Activated CD8-positive, alpha-beta T cell treated with anti-CD3 and anti-CD28 coated beads, Interleukin-2, amount 10 ng/mL, durations not matched to agents 7 days and 5 days (primary cell): ENCODE results near the gene IL17A. TPM values are rescaled to one million over a fixed set of nuclear protein-coding genes. Genes with fewer than 3 reads are reported as not detected.
A peak's percentile ranks its signal among the peaks of the same experiment; 100 is the strongest.

ENCODE experiments used
- ATAC-seq: fragments of 150-1000 bp; cut with Tn5 transposase; one replicate; pipeline ENCODE4 v1.10.0; 2021; ENCODE audit warnings: moderate library complexity
- CTCF ChIA-PET: fragments of 350-600 bp; sonication (Branson Sonifier 250); formaldehyde crosslinking; loops from one replicate; lab custom pipeline; 2021; ENCODE audit warnings: antibody characterized with exemption; lab: Charles Lee
- POLR2A ChIA-PET: fragments of 350-600 bp; sonication (Branson Sonifier 250); formaldehyde crosslinking; loops from one replicate; lab custom pipeline; 2021; ENCODE audit warnings: antibody characterized with exemption; lab: Charles Lee
- DNase-seq: peaks from one replicate; pipeline ENCODE4 v3.0.0-alpha.2; 2020
- H3K27ac Mint-ChIP-seq: one replicate; pipeline ENCODE4 v1.8.0; 2021; ENCODE audit warnings: mild to moderate bottlenecking, mixed read lengths
- H3K27me3 Mint-ChIP-seq: one replicate; pipeline ENCODE4 v1.8.0; 2021; ENCODE audit warnings: low read depth, mixed read lengths
- H3K36me3 Mint-ChIP-seq: one replicate; pipeline ENCODE4 v1.8.0; 2021; ENCODE audit warnings: low read depth, mixed read lengths
- H3K4me1 Mint-ChIP-seq: one replicate; pipeline ENCODE4 v1.8.0; 2021; ENCODE audit warnings: low read depth, mixed read lengths
- H3K4me3 Mint-ChIP-seq: one replicate; pipeline ENCODE4 v1.8.0; 2021; ENCODE audit warnings: mild to moderate bottlenecking, mixed read lengths
- H3K9me3 Mint-ChIP-seq: one replicate; pipeline ENCODE4 v1.8.0; 2022; ENCODE audit warnings: mixed read lengths; ENCODE audit not compliant: insufficient read depth
- microRNA-seq: library from miRNA; unstranded; fragments of <30 nt; microRNA quantifications from one replicate; pipeline ENCODE4 v1.2.0, GENCODE V29; 2022
- total RNA-seq, 2 experiments: library from RNA; stranded (reverse); gene quantifications; one replicate each; pipeline ENCODE4 v1.2.3, GENCODE V29; 2021

IL17A gene
- total RNA-seq, 2 experiments from 2014 or later, result not detected

DNA sequence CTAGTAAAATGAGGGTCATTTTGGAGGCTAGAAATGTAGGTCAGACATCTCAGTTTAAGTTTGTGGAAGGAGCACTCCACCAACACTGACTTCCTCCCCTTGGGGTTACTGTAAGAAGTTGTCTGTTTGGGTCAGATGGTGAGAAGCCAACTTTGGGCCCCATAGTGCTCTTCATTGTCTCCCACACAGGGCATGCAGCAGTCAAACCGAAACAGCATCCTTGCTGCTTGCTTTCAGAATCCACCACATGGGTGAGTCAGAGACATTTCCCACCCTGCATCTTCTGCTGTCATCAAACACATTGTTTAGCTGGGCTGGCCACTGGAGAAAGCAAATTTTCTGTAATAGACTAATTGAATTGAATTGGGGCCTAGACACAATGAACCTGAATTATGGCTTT is 41.3 kb downstream of the IL17A start:
- H3K36me3 Mint-ChIP-seq, result no peaks in the 10 kb centered on the region
- peak; percentile 95 for ATAC-seq
- no peaks in the 10 kb centered on the region for H3K9me3 Mint-ChIP-seq
- no peak overlapping the region for H3K27ac Mint-ChIP-seq
- peak; percentile 77 for DNase-seq
- H3K4me1 Mint-ChIP-seq, result peaks cover 27% of the 10 kb centered on the region
- ChIA-PET CTCF (interaction anchor here (1.0 to 1.4 kb wide), 2 partner anchors 14 to 36 kb away, joined by 3 read pairs; no protein-coding TSS in a partner anchor), POLR2A (no interaction called here)
- H3K4me3 Mint-ChIP-seq, result no peak overlapping the region
- peaks cover 57% of the 10 kb centered on the region for H3K27me3 Mint-ChIP-seq

DNA sequence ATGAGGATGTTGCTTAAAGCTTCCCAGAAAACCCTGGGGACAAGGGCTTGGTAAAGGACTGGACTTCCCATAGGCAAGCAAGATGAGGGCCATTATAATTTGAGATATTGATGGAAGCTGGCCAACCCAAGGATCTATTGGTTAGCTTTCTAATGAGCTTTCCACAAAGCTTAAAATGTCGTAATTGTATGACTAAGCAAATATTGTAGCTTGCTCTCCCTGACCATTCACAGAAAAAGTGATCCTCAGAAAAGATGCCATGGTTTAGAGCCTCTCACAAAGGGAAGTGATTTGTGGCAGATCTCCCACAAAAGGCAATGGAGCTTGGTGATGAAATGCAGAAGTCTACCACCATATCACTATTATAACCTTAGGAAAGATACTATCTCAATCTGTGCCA is 44.5 kb downstream of the IL17A start:
- Mint-ChIP-seq H3K4me1 (peaks cover 27% of the 10 kb centered on the region), H3K27ac (no peak overlapping the region), H3K36me3 (no peaks in the 10 kb centered on the region), H3K9me3 (no peaks in the 10 kb centered on the region), H3K4me3 (no peak overlapping the region), H3K27me3 (peaks cover 55% of the 10 kb centered on the region)
- DNase-seq (no peak), ATAC-seq (no peak)
- CTCF ChIA-PET, result interaction anchor here (0.8 to 1.5 kb wide), 3 partner anchors 20 to 167 kb away, joined by 3 to 4 read pairs (median 4); no protein-coding TSS in a partner anchor
- POLR2A ChIA-PET, result no interaction called here

DNA sequence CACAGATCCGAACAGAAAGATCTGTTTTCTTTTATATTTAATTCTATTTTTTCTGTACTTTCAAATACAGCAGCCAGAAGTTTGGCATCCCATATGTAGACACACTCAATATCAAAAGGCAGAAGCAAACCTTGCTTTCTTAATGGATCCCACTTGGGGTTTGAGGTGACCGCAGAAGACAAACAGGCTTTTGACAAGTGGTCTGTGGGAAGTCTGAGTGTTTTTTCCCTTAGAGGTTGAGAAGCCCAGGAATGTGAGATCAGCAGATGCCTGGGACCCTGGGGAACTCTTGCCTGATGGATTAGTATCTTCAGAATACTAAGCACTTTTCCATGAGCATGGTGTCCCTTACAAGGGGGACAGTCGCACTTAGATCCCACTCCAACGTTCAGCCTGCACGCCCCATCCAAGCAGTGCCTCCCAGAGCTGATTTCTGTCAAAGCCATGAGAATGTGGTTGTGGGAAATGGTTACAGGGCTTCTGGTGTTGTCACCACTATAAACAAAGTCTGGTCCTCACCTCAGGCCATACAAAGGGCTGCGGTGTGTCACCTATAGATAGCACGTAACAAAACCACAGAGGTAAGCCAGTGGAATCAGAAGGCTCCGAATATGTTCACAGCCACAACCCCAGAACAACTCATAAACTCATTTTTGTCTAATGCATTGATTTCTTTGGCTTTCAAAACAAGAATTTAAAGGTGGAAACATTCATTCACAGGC is 45.4 kb downstream of the IL17A start:
- peak; percentile 55 for ATAC-seq
- H3K4me1 Mint-ChIP-seq, result peaks cover 27% of the 10 kb centered on the region
- peaks cover 59% of the 10 kb centered on the region for H3K27me3 Mint-ChIP-seq
- no peak overlapping the region for H3K27ac Mint-ChIP-seq
- DNase-seq, result peak; percentile 70
- ChIA-PET CTCF (interaction anchor here (1.2 kb wide), 1 partner anchor 19 kb away, joined by 4 read pairs; no protein-coding TSS in a partner anchor), POLR2A (no interaction called here)
- no peaks in the 10 kb centered on the region for H3K9me3 Mint-ChIP-seq
- no peak overlapping the region for H3K4me3 Mint-ChIP-seq
- no peaks in the 10 kb centered on the region for H3K36me3 Mint-ChIP-seq

DNA sequence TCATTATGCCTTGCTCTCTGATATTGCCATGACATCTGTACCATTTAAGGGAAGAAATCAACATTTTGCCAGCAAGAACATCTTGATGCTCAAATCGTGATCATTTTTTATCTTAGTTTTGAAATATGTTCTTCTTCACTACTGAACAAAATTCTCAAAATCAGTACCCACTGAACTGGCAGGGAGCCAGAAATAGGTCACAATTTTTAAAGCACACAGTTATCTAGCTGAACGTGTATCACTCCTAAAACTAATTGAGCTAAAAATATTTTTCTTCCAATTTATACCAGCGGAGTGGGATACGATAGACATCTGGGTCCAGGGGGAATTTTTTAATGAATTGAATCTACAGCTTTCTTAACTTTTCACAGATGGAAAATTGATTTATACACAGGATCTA is 46.8 kb downstream of the IL17A start:
- Mint-ChIP-seq H3K36me3 (no peaks in the 10 kb centered on the region), H3K4me3 (no peak overlapping the region), H3K9me3 (no peaks in the 10 kb centered on the region), H3K27ac (no peak overlapping the region), H3K27me3 (peaks cover 70% of the 10 kb centered on the region), H3K4me1 (peaks cover 15% of the 10 kb centered on the region)
- ChIA-PET CTCF (interaction anchor here (0.9 to 2.2 kb wide), 4 partner anchors 9 to 70 kb away, joined by 3 to 12 read pairs (median 6); no protein-coding TSS in a partner anchor), POLR2A (interaction anchor here (0.6 kb wide), 1 partner anchor 299 kb away, joined by 3 read pairs; no protein-coding TSS in a partner anchor)
- DNase-seq (no peak), ATAC-seq (no peak)

DNA sequence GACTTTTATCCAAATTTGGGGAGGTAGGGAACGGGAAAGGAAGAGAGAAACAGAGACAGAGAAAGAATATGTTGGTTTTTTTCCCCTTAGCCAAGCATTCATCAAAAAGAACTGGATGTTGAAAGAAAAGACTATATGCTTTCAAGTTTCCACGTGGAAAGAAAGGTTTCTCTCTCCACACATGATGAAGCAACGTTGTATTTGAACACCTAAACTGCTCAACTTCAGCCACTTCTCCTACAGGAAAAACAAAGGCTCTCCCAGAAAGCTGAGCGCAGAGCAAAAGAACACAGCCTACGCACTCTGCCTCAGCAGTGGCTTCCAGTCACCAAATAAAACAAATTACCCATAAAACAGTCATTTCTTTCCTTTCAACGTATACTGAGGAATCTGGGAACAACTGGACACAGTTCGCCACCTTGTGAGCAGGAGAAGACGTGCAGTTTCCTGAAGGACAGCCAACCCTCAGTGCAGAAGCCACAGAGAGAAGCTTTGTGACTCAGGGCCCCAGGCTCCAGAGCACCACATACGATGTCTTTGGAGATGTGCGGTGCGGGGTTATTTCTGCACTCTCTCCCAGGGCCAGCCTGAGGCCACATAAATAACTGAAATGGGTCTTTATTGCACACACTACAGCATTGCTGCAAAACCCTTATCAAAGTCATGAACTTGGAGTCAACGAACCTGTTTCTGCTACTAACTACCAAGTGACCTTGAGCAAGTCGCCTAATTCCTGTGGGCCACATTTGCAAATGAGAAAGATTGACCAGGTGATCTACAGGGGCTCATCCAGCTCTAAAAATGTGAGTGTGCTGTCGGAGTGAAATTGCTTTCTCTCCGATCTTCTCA is 48.0 kb downstream of the IL17A start:
- Mint-ChIP-seq H3K4me1 (peaks cover 12% of the 10 kb centered on the region), H3K36me3 (no peaks in the 10 kb centered on the region), H3K27ac (no peak overlapping the region), H3K9me3 (no peaks in the 10 kb centered on the region), H3K27me3 (peaks cover 68% of the 10 kb centered on the region), H3K4me3 (no peak overlapping the region)
- ATAC-seq (no peak), DNase-seq (peak; percentile 27)
- CTCF ChIA-PET, result interaction anchor here (0.8 to 2.2 kb wide), 6 partner anchors 8 to 170 kb away, joined by 3 to 12 read pairs (median 4); no protein-coding TSS in a partner anchor
- POLR2A ChIA-PET, result no interaction called here

Small RNAs within 50 kb of the gene (microRNA-seq; reads per million reads assigned to microRNA genes)
- gene MIR133B, result not detected
- not detected for gene MIR206

Other genes with a start within 250 kb of the IL17A start
- gene PKHD1, start 98.8 kb upstream of the IL17A start, total RNA-seq, result not detected
- gene IL17F, start 58.1 kb downstream of the IL17A start, total RNA-seq, result not detected
- 100 to 1,000 TPM; 217 to 220 TPM for gene MCM3, start 98.4 kb downstream of the IL17A start, total RNA-seq
- 10 to 100 TPM; 23.0 to 25.7 TPM for gene PAQR8, start 175.8 kb downstream of the IL17A start, total RNA-seq
- gene EFHC1, start 234.0 kb downstream of the IL17A start, total RNA-seq, result 1 to 10 TPM; 1.4 to 2.5 TPM